ENCODE data around the gene ADGRB2. TPM values are rescaled to one million over a fixed set of nuclear protein-coding genes. Genes with fewer than 3 reads are reported as not detected.

Gene ADGRB2
- total and polyA plus RNA-seq, 2 of the 4 experiments (the other 2 are of a cell fraction) = 2.2 to 11.9 TPM

GRCh38 chr1:31715087-31715872 is 48.9 kb downstream of the ADGRB2 start (continued):
- peak; percentile 55 for TF ChIP-seq RAD21 (IDR thresholded peaks at IDR 0.05; ENCODE audit: low read length)
- TF ChIP-seq MAZ (IDR thresholded peaks at IDR 0.05; ENCODE audit: borderline replicate concordance, low read depth, low read length) = peak; percentile 26; the same call in 1 of the 2 replicates
- no peak for TF ChIP-seq RCOR1 (IDR thresholded peaks at IDR 0.05; ENCODE audit: insufficient replicate concordance, low read length)

GRCh38 chr1:31714442-31715086 is 49.6 kb downstream of the ADGRB2 start:
- Histone ChIP-seq H3K27ac (ENCODE audit: insufficient read depth, low read length) (peak overlapping the region; percentile 69), H2AFZ (replicated peaks; ENCODE audit: low read length, poor library complexity) (peak overlapping the region; percentile 99), H2BK5ac (ENCODE audit: low read depth, low read length, poor library complexity, severe bottlenecking) (peak overlapping the region; percentile 53), H3K36me3 (ENCODE audit: control insufficient read depth, insufficient read depth, low read length) (no peaks in the 10 kb centered on the region), H4K20me1 (ENCODE audit: insufficient read depth, low read length) (no peaks in the 10 kb centered on the region), H2AK5ac (ENCODE audit: low read depth, low read length) (peak overlapping the region; percentile 84), H3K79me1 (ENCODE audit: low read depth in 1 of 2, low read length in 2 of 2) (0 out of 4 replicates have a peak, but pooled peaks cover 0 to 6% of the 10 kb centered on the region in 2 experiments), H3K18ac (ENCODE audit: low read depth, low read length) (peak overlapping the region; percentile 17), H2AK9ac (replicated peaks; ENCODE audit: low read depth, low read length, poor library complexity) (peak overlapping the region; percentile 92), H2BK20ac (ENCODE audit: low read depth, low read length) (peak overlapping the region; percentile 78; the same call in 1 of the 2 replicates), H3K4me2 (ENCODE audit: low read depth, low read length) (peak overlapping the region; percentile 62), H3K4me1 (ENCODE audit: control insufficient read depth, insufficient read depth, low read length) (peaks cover 32% of the 10 kb centered on the region), H3K4ac (ENCODE audit: low read depth, low read length) (peak overlapping the region; percentile 91), H3K14ac (replicated peaks; ENCODE audit: low read depth, low read length) (peak overlapping the region; percentile 84), H3K9me3 (ENCODE audit: control insufficient read depth, insufficient read depth, low read length) (no peaks in the 10 kb centered on the region), H3K56ac (ENCODE audit: extremely low read depth, insufficient read depth, low read length) (peak overlapping the region; percentile 56; the same call in 1 of the 2 replicates), H4K5ac (ENCODE audit: low read depth, low read length) (peak overlapping the region; percentile 53), H3K27me3 (ENCODE audit: control insufficient read depth, insufficient read depth, low read length) (peaks cover 3% of the 10 kb centered on the region; the same call in 1 of the 2 replicates), H2BK15ac (ENCODE audit: low read depth, low read length) (peak overlapping the region; percentile 91; the same call in 2 of the 3 replicates), H3K23ac (ENCODE audit: low read depth, low read length) (peak overlapping the region; percentile 88), H4K91ac (ENCODE audit: insufficient read depth, low read depth, low read length) (peak overlapping the region; percentile 85), H3K9me1 (ENCODE audit: insufficient read depth, low read length) (peaks cover 19% of the 10 kb centered on the region), H4K8ac (ENCODE audit: low read depth in 2 of 2, low read length in 2 of 2) (peak overlapping the region; percentile 40 to 80), H2BK120ac (ENCODE audit: low read depth, low read length) (peak overlapping the region; percentile 89), H3K4me3 (ENCODE audit: insufficient read depth, low read depth, low read length) (no peak overlapping the region), H3K9ac (ENCODE audit: low read depth, low read length) (peak overlapping the region; percentile 26)
- intact Hi-C loops (cut with micrococcal nuclease) = loop anchor here (2.0 kb wide), 1 partner anchor 50 kb away; no protein-coding TSS in a partner anchor
- CTCF ChIA-PET = interaction anchor here (0.6 to 3.3 kb wide), 5 partner anchors 11 to 35 kb away, joined by 3 to 28 read pairs (median 7); partner anchors contain the start of gene COL16A1
- ATAC-seq (ENCODE audit: low read depth) = peak; percentile 24
- in situ Hi-C loops (cut with MboI; ENCODE audit: low sequenced_read_pairs) = no loop called here
- no TSS peak for BruUV-seq (replicated peaks)
- POLR2A ChIA-PET (ENCODE audit: unreplicated experiment) = no interaction called here
- peak; percentile 49 for DNase-seq
- WGBS, 2 experiments (ENCODE audit: extremely low coverage in 2 of 2, insufficient read length in 1 of 2) = 0% methylated on average over 8 of the region's 39 CpGs; no CpG with 5 or more reads in 1 of the 2 experiments
- dilution Hi-C loops (cut with HindIII; ENCODE audit: low sequenced_read_pairs, unreplicated experiment) = no loop called here
- no peak for TF ChIP-seq RFX5 (IDR thresholded peaks at IDR 0.05; ENCODE audit: low read depth, low read length)
- TF ChIP-seq CHD1 (IDR thresholded peaks at IDR 0.05; ENCODE audit: low read depth, low read length) = no peak
- TF ChIP-seq USF2 (IDR thresholded peaks at IDR 0.05; ENCODE audit: low read depth, low read length) = no peak
- no peak for TF ChIP-seq ELK1 (IDR thresholded peaks at IDR 0.05; ENCODE audit: borderline replicate concordance, low read depth, low read length)
- no peak for TF ChIP-seq MAFK (IDR thresholded peaks at IDR 0.05; ENCODE audit: low read depth, low read length)
- TF ChIP-seq POLR2A (IDR thresholded peaks at IDR 0.05; ENCODE audit: low read depth, low read length) = peak; percentile 32; the same call in 1 of the 2 replicates
- 0 out of 2 replicates have a peak, but pooled peaks have one; percentile 15 for TF ChIP-seq FOS (IDR thresholded peaks at IDR 0.05; ENCODE audit: low read depth, low read length)
- TF ChIP-seq MXI1 (IDR thresholded peaks at IDR 0.05; ENCODE audit: borderline replicate concordance, low read depth, low read length) = no peak
- TF ChIP-seq RCOR1 (IDR thresholded peaks at IDR 0.05; ENCODE audit: insufficient replicate concordance, low read length) = no peak
- TF ChIP-seq RAD21 (IDR thresholded peaks at IDR 0.05; ENCODE audit: low read length) = no peak; the same call in 1 of the 2 replicates
- peak; percentile 61 for TF ChIP-seq MAZ (IDR thresholded peaks at IDR 0.05; ENCODE audit: borderline replicate concordance, low read depth, low read length)
- TF ChIP-seq BHLHE40 (IDR thresholded peaks at IDR 0.05; ENCODE audit: low read depth, low read length) = peak; percentile 87

All from IMR-90 (cell line).